ENCODE results near the gene MUC5B.

The MUC5B gene

GRCh38 chr11:1270476-1270875 is 47.6 kb downstream of the MUC5B start:
- Histone ChIP-seq H4K20me1 (ENCODE audit: insufficient read depth) (no peaks in the 10 kb centered on the region), H2AFZ (ENCODE audit: low read depth) (no peak overlapping the region)

GRCh38 chr11:1271002-1271401 is 48.1 kb downstream of the MUC5B start:
- H3K4me3 ChIP-seq (IDR thresholded peaks at IDR 0.05; ENCODE audit: insufficient read depth, low read depth, low read length), result no peak overlapping the region
- H3K4me1 ChIP-seq (ENCODE audit: low read depth, poor library complexity, severe bottlenecking), result peaks cover 22% of the 10 kb centered on the region
- no peaks in the 10 kb centered on the region for H3K27me3 ChIP-seq (ENCODE audit: insufficient read depth, low read depth)
- H3K4me2 ChIP-seq, result no peak overlapping the region
- no peaks in the 10 kb centered on the region for H4K20me1 ChIP-seq (ENCODE audit: insufficient read depth)
- H3K79me2 ChIP-seq (ENCODE audit: insufficient read depth, low read depth), result no peaks in the 10 kb centered on the region
- TF ChIP-seq CTCF (conservative IDR thresholded peaks at IDR 0.05; ENCODE audit: low read depth, low read length), result no peak
- no peaks in the 10 kb centered on the region for H3K36me3 ChIP-seq (ENCODE audit: insufficient read depth)
- no peak overlapping the region for H2AFZ ChIP-seq (ENCODE audit: low read depth)
- no peak overlapping the region for H3K27ac ChIP-seq
- no peak overlapping the region for H3K9ac ChIP-seq

More at GRCh38 chr11:1270476-1270875, 47.6 kb downstream of the MUC5B start:
- no peak for TF ChIP-seq CTCF (conservative IDR thresholded peaks at IDR 0.05; ENCODE audit: low read depth, low read length)
- Histone ChIP-seq H3K36me3 (ENCODE audit: insufficient read depth) (no peaks in the 10 kb centered on the region), H3K4me3 (IDR thresholded peaks at IDR 0.05; ENCODE audit: insufficient read depth, low read depth, low read length) (no peak overlapping the region), H3K27ac (no peak overlapping the region), H3K27me3 (ENCODE audit: insufficient read depth, low read depth) (no peaks in the 10 kb centered on the region), H3K9ac (no peak overlapping the region), H3K4me1 (ENCODE audit: low read depth, poor library complexity, severe bottlenecking) (peaks cover 22% of the 10 kb centered on the region), H3K79me2 (ENCODE audit: insufficient read depth, low read depth) (no peaks in the 10 kb centered on the region), H3K4me2 (no peak overlapping the region)

- Histone ChIP-seq H3K9ac (no peak overlapping the region), H4K20me1 (ENCODE audit: insufficient read depth) (no peaks in the 10 kb centered on the region), H3K27ac (no peak overlapping the region), H2AFZ (ENCODE audit: low read depth) (no peak overlapping the region), H3K4me1 (ENCODE audit: low read depth, poor library complexity, severe bottlenecking) (peaks cover 21% of the 10 kb centered on the region), H3K79me2 (ENCODE audit: insufficient read depth, low read depth) (no peaks in the 10 kb centered on the region), H3K36me3 (ENCODE audit: insufficient read depth) (no peaks in the 10 kb centered on the region), H3K4me3 (IDR thresholded peaks at IDR 0.05; ENCODE audit: insufficient read depth, low read depth, low read length) (no peak overlapping the region), H3K27me3 (ENCODE audit: insufficient read depth, low read depth) (no peaks in the 10 kb centered on the region), H3K4me2 (no peak overlapping the region)
- TF ChIP-seq CTCF (conservative IDR thresholded peaks at IDR 0.05; ENCODE audit: low read depth, low read length), result no peak
Measured at GRCh38 chr11:1271406-1271805, 48.5 kb downstream of the MUC5B start.

GRCh38 chr11:1271927-1272326 is 49.1 kb downstream of the MUC5B start:
- no peak overlapping the region for H3K9ac ChIP-seq
- no peak for TF ChIP-seq CTCF (conservative IDR thresholded peaks at IDR 0.05; ENCODE audit: low read depth, low read length)
- no peak overlapping the region for H3K27ac ChIP-seq
- H3K4me1 ChIP-seq (ENCODE audit: low read depth, poor library complexity, severe bottlenecking), result peaks cover 16% of the 10 kb centered on the region
- no peaks in the 10 kb centered on the region for H3K27me3 ChIP-seq (ENCODE audit: insufficient read depth, low read depth)
- H3K4me2 ChIP-seq, result no peak overlapping the region
- no peak overlapping the region for H3K4me3 ChIP-seq (IDR thresholded peaks at IDR 0.05; ENCODE audit: insufficient read depth, low read depth, low read length)
- no peaks in the 10 kb centered on the region for H3K36me3 ChIP-seq (ENCODE audit: insufficient read depth)
- H2AFZ ChIP-seq (ENCODE audit: low read depth), result no peak overlapping the region
- H3K79me2 ChIP-seq (ENCODE audit: insufficient read depth, low read depth), result no peaks in the 10 kb centered on the region
- no peaks in the 10 kb centered on the region for H4K20me1 ChIP-seq (ENCODE audit: insufficient read depth)

Data from KMS-11 (cell line).